Limb (tissue), 2 donors: Measurements from ENCODE around the gene ZNF331.

ENCODE experiments used
- DNase-seq, 2 donors: peaks; one replicate each; pipeline ENCODE4 v3.0.0-alpha.2; 2016; ENCODE audit errors: extremely low spot score in 2 of 2

Gene ZNF331

DNA sequence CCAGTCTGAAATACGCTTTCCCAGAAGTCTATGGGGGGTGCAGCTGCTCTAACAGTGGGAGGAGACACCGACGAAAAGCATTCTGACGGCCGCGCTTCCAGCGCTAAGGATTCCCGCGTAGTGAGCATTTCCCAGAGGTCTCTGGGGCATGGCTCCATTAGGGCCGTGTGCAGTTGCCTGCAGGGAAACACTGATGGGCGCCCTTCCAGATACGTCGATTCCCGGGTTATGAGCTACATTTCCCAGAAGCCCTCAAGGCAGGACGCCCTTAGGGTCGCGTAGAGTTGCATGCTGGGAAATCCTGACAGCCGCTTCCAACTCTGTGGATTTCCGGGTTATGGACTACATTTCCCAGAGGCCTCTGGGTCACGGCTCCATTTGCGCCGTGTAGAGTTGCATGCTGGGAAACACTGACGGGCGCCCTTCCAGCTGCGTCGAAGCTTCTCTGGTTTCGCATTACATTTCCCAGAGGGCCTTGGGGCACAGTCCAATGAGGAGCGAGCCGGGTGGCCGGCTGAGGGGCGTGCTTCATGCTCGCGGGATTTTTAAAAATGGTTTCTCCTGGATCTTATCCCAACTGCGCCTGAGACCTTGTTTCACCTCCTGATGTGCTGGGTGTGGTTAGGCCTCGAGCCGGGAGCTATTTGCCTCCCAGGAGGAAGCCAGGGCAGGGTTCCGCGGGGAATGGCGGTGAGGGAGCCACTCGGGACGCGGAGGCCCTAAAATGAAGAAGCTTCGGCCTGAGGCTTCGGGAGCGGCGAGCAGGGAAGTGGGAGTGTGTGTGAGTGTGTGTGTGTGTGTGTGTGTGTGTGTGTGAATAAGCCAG, 17.2 kb upstream of the ZNF331 start:
- DNase-seq = peak; percentile 97 to 98

DNA sequence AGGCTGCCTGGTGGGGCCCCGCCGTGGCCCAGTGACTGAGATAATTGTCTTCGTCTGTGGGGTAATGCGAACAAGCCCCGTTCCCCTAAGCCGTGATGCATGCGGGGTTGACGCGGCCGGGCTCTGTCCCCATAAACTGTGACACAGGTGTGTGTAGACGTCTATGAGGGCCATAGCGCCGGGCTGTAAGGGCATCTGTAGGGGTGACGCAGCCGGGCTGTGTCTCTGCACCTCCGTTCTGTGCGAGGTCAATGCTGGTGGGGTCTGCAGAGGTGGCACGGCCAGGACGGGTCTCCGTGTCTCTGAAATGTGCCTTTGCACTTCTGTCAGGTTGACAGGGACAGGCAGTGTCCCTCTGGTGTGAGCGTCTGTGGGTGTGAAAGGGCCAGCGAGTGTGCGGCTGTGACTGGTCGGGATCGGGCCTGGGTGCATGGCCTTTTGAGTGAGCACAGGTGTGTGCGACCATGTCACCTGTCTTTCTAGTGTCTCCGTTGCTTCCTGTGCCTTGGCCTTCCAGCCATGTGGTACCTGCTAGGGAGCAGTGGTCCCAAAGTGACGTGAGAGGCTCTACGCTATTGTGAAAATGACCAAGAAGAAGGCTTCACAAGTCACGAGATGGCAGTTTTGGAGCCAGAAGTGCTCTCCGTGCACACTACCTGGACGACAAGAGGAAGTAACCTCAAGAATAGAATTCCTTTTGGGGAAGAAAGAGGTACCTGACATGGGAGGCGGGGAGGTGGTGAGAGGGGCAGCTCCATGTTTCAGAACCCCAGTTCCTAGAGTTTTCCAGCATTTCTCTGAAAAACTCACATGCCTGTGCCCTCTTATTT, 16.4 kb upstream of the ZNF331 start:
- DNase-seq = no peak

DNA sequence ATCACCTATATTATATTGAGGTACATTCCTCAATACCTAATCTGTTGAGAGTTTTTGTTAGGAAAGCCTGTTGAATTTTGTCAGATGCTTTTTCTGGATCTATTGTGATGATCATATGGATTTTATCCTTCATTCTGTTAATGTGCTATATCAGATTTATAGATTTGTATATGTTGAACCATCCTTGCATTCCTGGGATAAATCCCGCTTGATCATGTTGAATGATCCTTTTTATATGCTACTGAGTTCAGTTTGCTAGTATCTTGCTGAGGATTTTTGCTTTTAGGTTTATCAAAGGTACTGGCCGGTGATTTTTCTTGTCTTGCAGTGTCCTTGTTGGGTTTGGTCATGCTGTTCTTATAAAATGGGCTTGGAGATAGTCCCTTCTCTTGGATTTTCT, 12.0 kb upstream of the ZNF331 start:
- no peak for DNase-seq

DNA sequence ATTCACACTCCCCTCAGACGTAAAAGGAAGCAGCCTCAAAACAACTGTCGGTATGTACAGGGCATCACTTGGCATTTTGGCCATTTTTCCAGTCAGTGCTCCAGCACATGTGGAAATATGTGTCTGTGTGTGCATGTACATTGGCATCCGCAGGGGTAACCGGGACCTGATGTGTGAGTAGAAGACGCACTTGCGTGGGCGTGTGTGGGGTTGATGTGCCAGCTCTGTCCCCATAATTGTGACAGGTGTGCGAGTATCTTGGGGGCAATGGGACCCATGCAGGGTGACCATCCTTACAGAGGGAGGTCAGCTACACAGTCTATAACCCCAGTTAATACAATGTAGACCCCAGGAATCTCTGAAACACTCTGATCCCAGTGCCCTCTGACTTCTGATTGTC, 7.3 kb upstream of the ZNF331 start:
- DNase-seq = no peak

DNA sequence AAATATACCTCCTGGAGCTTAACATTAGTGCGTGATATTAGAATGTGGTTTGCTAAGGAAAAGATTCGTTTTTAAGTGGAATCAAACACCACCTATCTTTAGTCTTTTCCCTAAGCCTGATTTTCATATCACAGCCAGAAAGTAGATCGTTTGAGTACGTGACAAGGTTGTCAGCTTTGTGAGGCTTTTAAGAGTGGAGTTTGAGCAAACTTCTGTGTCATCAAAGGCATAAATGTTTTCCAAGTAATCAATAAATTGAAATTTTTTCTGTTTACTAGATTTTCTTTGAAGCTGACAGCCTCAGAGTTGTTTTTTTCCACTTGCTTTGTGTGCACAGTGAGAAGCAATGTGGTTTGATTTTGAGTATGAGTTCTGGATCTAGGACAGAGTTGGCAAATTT, 6.5 kb upstream of the ZNF331 start:
- no peak for DNase-seq

DNA sequence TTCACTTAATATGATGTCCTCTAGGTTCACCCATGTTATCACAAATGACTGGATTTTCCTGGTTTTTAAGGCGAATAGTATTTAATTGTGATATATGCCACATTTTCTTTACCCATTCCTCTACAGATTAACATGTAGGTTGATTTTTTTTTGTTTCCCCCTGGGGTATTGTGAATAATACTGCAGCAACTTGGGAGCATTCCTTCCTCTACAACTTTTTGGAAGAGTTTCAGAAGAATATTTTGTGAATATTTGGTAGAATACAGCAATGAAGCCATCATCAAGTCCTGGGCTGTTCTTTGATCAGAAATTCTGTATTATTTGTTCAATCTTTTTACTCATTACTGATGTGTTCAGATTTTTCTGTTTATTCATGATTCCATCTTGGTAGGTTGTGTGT, 5.6 kb upstream of the ZNF331 start:
- no peak for DNase-seq

DNA sequence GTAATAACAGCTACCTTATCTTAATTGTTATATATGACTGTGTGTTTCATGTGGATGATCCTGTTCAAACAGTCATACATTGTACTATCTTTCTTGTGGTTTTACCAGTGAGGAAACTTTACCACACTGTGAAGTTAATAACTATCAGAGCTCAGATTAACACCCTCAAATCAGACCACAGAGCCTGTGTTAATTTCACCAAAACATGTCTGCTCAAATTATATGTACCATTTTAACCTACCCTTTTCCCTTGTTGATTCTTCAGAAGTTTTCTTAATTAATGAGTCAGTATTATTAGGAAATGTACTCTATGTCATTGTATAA, 1.8 kb upstream of the ZNF331 start:
- no peak for DNase-seq

DNA sequence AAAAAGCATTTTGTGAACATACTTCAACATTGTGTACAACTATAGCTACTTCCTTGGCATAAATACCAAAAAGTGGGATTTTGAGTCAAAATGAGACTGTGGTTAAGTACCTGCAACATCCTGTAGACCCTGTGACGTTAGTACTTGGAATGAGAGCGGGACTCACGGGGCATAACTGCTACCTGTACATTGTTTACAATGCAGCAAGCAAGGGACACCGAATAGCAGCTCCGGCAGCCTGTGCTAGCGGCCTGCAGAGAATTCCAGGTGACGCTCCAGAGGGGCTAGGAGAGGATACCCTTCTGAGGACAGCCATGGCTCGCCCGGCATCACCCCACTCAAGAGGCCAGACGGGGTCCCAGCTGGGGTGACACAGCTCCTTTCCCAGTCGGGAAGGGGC, 824 bp upstream of the ZNF331 start:
- no peak for DNase-seq

DNA sequence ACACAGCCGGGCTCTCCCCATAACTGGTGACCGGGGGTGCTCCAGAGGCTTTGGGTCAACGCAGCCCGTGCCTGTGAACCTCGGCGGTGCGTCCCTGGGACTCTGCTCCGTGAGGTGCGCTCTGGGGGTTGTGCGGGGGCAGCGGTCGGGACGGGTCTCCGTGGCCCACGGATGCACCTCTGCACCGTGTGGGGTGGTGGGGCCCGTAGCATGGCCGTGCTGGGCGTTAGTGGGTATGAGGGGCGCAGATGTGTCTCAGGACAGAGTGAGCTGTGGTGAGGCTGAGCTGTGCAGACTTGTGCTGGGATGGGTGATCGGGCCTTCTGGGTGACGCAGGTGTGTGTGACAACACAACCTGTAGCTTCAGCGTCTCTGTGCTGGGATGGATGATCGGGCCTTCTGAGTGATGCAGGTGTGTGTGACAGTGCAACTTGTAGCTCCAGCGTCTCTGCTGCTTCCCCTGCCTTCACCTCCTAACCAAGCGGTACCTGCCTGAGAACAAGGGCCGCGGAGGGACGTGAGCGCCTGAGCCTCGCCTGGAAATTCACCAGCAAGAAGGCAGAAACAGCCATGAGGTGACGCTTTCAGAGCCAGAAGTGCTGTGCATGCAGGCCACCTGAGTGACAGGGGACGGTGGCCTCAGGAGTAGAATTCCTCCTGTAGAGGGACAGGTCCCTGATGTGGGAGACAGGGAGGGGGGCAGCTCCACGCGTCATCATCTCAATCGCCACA, 599 bp downstream of the ZNF331 start:
- DNase-seq = no peak

DNA sequence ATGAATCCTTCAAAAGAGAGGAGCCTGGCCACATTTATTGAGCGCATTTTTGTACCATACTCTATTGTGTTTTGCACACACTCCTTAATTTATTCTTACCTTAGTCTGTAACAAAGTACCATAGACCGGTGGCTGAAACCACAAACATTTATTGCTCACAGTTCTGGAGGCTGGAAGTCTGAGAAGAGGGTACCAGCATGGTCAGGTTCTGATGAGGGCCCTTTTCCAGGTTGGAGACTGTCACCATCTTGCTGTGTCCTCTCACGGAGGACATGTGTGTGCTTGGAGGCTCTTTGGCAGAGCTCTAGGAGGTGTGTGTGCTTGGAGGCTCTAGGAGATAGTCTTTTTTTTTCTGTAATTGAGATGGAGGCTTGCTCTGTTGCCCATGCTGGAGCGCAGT, 2.1 kb downstream of the ZNF331 start:
- DNase-seq = no peak

DNA sequence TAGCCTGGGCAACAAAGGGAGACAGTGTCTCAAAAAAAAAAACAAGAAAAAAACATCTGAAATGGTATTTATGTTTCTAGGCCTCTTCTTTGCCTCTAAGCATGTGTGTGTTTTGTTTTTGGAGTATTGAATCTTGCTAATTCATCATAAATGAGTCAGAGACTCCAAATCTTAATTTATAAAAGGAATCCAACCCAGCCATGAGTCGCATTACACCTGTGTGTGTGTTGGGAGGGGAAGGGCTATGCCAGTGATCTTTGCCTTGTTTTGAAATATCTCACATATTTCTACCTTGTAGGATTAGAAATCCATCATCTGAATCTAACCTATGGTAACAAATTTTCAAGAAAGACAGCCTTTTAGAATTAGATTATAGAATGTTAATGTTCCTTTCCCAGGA, 4.0 kb downstream of the ZNF331 start:
- no peak for DNase-seq

DNA sequence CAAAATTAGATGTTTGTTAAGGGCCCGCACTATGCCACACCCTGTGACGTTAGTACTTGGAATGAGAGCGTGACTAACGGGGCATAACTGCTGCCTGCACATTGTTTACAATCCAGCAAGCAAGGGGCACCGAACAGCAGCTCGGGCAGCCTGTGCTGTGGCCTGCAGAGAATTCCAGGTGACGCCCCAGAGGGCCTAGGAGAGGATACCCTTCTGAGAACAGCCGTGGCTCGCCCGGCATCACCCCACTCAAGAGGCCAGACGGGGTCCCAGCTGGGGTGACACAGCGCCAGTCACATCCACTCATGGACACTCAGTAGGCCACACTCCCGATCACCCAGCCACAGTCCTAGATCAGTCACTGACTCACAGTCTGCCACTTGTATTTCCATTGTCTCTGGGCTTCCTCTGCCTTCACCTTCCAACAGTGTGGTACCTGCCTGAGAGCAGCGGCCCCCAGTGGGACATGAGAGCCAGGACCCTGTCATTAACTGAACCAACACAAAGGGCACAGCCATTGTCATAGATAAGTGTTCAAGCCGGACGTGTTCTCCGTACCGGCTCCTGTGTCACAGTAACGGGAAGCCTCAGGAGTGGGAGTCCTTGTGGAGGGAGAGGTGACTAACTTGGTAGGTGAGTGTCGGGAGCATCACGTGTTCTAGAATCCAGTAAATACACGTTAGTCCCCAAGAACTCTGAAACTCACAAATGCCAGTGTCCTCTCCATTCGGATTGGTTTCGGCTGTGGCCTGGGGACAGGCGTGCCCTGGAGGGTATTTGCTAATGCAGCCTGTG, 7.5 kb downstream of the ZNF331 start:
- DNase-seq = no peak

DNA sequence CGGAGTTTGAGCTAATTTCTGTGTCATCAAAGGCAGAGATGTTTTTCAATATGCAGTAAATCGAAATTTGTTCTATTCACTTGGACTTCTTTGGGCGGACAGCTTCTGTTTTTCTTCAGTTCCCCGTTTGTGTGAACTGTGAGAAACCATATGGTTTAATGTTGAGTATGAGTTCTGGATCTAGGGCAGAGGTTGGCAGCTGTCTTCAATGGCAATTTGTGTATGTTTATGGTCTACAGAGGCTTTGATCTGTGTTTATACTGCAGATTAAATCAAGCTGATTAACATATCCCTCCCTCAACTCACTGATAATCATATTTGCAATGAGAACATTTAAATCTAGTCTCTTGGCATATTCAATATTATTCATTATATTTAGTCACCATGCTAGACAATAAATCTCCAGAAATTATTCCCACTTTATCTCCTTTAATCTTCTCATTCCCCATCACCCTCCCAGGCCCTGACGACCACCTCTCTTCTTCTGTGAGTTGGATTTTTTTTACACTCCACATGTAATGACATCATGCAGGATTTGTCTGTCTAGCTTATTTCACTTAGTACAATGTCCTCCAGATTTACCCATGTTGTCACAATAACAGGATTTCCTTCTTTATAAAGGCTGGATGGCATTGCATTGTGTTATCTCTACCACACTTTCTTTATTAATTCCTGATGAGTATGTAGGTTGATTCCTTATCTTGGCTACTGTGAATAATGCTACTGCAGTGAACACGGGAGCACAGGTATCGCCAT, 9.0 kb downstream of the ZNF331 start:
- no peak for DNase-seq

DNA sequence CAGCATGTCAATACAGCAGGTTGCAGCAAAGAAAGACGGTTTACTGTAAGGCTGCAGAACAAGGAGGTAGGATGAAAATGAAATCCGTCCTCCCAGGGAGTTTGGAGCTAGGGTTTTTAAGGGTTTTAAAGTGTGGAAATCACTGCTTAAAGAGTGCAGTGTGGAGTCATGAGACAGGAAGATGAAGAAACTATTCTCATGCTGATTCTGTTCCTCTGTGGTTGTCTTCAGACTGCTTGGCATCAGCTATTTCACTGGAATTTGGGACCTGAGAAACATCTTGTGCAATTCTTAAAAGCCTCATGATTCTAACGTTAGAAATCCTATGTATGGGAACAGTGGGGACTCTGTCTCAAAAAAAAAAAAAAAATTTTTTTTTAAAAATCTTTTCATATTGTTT, 11.4 kb downstream of the ZNF331 start:
- no peak for DNase-seq

DNA sequence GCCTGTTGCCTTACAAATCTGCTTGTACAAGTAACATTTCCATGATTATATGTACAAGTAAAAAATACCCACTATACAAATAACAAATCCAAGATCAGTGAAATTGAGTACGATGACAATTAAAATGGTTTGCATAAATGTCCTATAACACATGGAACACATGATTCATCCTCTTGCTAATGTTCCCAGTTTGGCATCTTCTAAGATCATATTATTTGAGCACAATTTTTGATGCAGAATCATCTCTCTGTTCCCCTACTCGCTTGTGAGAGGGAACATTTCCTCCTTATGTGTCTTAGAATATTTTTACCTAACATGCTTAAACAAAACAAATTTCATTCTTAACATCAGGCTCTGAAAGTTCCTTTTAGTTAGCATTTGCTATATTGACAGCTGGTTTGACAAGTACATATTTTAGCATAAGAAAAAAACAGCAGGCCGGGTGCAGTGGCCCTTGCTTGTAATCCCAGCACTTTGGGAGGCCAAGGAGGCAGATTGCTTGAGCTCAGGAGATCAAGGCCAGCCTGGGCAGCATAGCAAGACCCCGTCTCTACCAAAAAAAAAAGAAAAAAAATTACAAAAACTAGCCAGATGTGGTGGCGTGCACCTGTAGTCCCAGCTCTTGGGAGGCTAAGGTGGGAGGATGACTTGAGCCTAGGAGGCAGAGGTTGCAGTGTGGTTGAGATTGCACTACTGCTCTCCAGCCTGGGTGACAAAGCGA, 14.2 kb downstream of the ZNF331 start:
- no peak for DNase-seq

DNA sequence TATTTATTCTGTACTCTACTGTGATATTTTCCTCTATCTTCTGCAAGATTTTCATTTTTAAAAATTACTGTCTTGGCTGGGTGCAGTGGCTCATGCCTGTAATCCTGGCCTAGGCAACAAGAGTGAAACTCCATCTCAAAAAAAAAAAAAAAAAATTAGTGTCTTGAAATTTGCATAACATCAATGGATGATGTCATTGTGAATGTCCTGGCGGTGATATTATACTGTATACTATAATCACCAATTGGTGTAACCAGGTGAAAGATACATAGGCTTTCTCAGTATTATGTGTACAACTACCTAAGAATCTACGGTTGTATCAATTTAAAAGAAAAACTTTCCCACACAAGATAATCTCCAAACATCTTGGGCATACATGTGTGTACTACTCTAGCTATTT, 15.2 kb downstream of the ZNF331 start:
- DNase-seq = no peak

DNA sequence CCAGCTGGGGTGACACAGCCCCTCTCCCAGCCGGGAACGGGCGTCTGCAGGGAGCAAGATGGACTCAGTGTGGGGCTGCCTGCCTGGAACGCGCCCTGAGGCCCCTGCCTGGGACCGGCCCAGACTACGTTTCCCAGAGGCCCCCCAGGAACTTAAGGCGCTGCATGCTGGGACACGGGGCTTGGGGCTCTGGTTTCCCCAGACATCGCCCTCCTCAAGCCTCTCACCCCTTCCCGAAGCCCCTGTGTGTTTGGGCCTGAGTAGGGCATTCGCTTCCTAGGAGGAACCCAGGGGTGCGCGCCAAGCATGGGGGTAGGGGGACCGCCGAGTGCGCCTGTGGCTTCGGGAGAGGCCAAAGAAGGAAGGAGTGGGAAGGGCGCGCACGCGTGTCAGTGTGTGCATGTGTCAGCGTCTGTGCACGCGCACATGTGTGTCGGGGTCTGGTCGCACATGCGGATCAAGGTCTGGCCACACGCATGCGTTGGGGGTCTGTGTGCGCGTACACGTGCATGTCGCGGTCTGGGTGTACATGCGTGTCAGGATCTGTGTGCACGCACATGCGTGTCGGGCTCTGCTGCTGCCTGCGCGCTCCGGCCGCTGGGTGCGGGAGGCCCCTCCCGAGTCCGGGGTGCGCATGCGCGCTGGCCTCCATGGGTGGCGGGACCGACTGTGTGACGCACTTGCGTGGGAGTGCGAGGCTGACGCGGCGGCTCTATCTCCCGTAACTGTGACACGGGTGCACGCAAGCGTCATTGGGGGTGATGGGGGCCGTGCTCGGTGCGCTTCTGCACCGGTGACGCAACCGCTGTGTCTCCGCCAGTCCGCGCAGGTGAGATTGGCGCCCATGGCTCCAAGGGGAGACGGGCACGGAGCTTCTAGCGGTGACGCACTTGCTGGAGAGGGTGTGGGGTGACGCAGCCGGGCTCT, 16.2 kb downstream of the ZNF331 start:
- peak; percentile 64 to 90 for DNase-seq

DNA sequence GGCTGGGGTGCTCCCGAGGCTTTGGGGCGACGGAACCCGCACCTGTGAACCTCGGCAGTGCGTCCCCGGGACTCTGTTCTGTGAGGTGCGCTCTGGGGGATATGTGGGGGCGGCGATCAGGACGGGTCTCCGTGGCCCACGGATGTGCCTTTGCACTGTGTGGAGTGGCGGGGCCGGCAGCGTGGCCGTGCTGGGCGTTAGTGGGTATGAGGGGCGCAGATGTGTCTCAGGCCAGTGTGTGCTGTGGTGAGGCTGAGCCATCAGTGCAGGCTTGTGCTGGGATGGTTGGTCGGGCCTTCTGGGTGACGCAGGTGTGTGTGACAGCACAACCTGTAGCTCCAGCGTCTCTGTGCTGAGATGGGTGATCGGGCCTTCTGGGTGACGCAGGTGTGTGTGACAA, 16.9 kb downstream of the ZNF331 start:
- DNase-seq = no peak

DNA sequence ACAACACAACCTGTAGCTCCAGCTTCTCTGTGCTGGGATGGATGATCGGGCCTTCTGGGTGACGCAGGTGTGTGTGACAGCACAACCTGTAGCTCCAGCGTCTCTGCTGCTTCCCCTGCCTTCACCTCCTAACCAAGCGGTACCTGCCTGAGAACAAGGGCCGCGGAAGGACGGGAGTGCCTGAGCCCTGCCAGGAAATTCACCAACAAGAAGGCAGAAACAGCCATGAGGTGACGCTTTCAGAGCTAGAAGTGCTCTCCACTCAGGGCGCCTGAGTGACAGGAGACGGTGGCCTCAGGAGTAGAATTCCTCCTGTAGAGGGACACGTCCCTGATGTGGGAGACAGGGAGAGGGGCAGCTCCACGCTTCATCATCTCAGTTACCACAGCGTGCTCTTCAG, 17.4 kb downstream of the ZNF331 start:
- DNase-seq = no peak
